H9 (cell line): Measurements from ENCODE around the gene SEC22A. TPM values are rescaled to one million over a fixed set of nuclear protein-coding genes. Genes with fewer than 3 reads are reported as not detected.

Experiments used
- DNase-seq: peaks from one replicate; pipeline ENCODE4 v3.0.0-alpha.2; 2017
- H2AFZ ChIP-seq: one replicate; pipeline ENCODE4 v1.6.1; 2013; ENCODE audit warnings: mild to moderate bottlenecking, low read length, control low read depth, moderate library complexity
- H2AK5ac ChIP-seq: 2 replicates; pipeline ENCODE4 v1.6.1; 2013; ENCODE audit warnings: low read length, control low read depth, mixed read lengths; ENCODE audit not compliant: insufficient read length
- H2BK120ac ChIP-seq: one replicate; pipeline ENCODE4 v1.6.1; 2013; ENCODE audit warnings: low read depth, mild to moderate bottlenecking, low read length, control low read depth, inconsistent platforms; ENCODE audit not compliant: poor library complexity, severe bottlenecking
- H2BK12ac ChIP-seq: 2 replicates; pipeline ENCODE4 v1.6.1; 2013; ENCODE audit warnings: low read length, control low read depth, mixed read lengths, low read depth; ENCODE audit not compliant: insufficient read length
- H2BK15ac ChIP-seq: 2 replicates; pipeline ENCODE4 v1.6.1; 2013; ENCODE audit warnings: low read depth, low read length, control low read depth
- H2BK20ac ChIP-seq: one replicate; pipeline ENCODE4 v1.6.1; 2013; ENCODE audit warnings: low read depth, mild to moderate bottlenecking, low read length, control low read depth, inconsistent platforms; ENCODE audit not compliant: poor library complexity, severe bottlenecking
- H2BK5ac ChIP-seq: 2 replicates; pipeline ENCODE4 v1.6.1; 2013; ENCODE audit warnings: low read length, control low read depth, mixed read lengths; ENCODE audit not compliant: insufficient read length
- H3K14ac ChIP-seq: 2 replicates; pipeline ENCODE4 v1.6.1; 2013; ENCODE audit warnings: low read length, control low read depth; ENCODE audit not compliant: insufficient read depth
- H3K18ac ChIP-seq: 2 replicates; pipeline ENCODE4 v1.6.1; 2013; ENCODE audit warnings: low read depth, mild to moderate bottlenecking, mixed read lengths, low read length, control low read depth; ENCODE audit not compliant: insufficient read length
- H3K23ac ChIP-seq: 2 replicates; pipeline ENCODE4 v1.6.1; 2013; ENCODE audit warnings: low read length, control low read depth, mixed read lengths, low read depth; ENCODE audit not compliant: insufficient read length
- H3K23me2 ChIP-seq: 2 replicates; pipeline ENCODE4 v1.6.1; 2013; ENCODE audit warnings: low read depth, mild to moderate bottlenecking, mixed read lengths, low read length, control low read depth; ENCODE audit not compliant: insufficient read length, poor library complexity, severe bottlenecking
- H3K27ac ChIP-seq: 2 replicates; pipeline ENCODE4 v1.5.1; 2013; ENCODE audit warnings: low read length, control low read depth, mixed read lengths, low read depth; ENCODE audit not compliant: insufficient read length
- H3K27me3 ChIP-seq: 2 replicates; pipeline ENCODE4 v1.6.1; 2013; ENCODE audit warnings: low read length, control low read depth, inconsistent platforms; ENCODE audit not compliant: insufficient read depth
- H3K4ac ChIP-seq: 2 replicates; pipeline ENCODE4 v1.6.1; 2013; ENCODE audit warnings: low read depth, mild to moderate bottlenecking, control low read depth, inconsistent platforms, low read length, moderate library complexity
- H3K4me1 ChIP-seq: 2 replicates; pipeline ENCODE4 v1.6.1; 2013; ENCODE audit warnings: low read length, control low read depth, inconsistent platforms; ENCODE audit not compliant: insufficient read depth
- H3K4me2 ChIP-seq: 2 replicates; pipeline ENCODE4 v1.6.1; 2013; ENCODE audit warnings: low read length, control low read depth, mixed read lengths; ENCODE audit not compliant: insufficient read length, insufficient read depth
- H3K56ac ChIP-seq: 2 replicates; pipeline ENCODE4 v1.6.1; 2013; ENCODE audit warnings: low read depth, mild to moderate bottlenecking, mixed read lengths, low read length, control low read depth; ENCODE audit not compliant: insufficient read length
- H3K79me1 ChIP-seq: 2 replicates; pipeline ENCODE4 v1.6.1; 2013; ENCODE audit warnings: low read depth, mild to moderate bottlenecking, moderate library complexity, low read length, control low read depth, inconsistent platforms; ENCODE audit not compliant: insufficient read depth, poor library complexity, severe bottlenecking
- H3K79me2 ChIP-seq: 2 replicates; pipeline ENCODE4 v1.6.1; 2013; ENCODE audit warnings: low read length, control low read depth, inconsistent platforms; ENCODE audit not compliant: insufficient read depth
- H3K9ac ChIP-seq: 2 replicates; pipeline ENCODE4 v1.6.1; 2013; ENCODE audit warnings: low read length, control low read depth, mixed read lengths; ENCODE audit not compliant: insufficient read length; ENCODE audit errors: extremely low read depth
- H3K9me3 ChIP-seq: one replicate; pipeline ENCODE4 v1.6.1; 2013; ENCODE audit warnings: low read depth, low read length, inconsistent platforms; ENCODE audit not compliant: control insufficient read depth
- H3T11ph ChIP-seq: one replicate; pipeline ENCODE4 v1.6.1; 2013; ENCODE audit warnings: mild to moderate bottlenecking, low read length, control low read depth, inconsistent platforms
- H4K20me1 ChIP-seq: one replicate; pipeline ENCODE4 v1.6.1; 2013; ENCODE audit not compliant: control insufficient read depth, insufficient read length, insufficient read depth
- H4K5ac ChIP-seq: 2 replicates; pipeline ENCODE4 v1.6.1; 2013; ENCODE audit warnings: low read depth, mild to moderate bottlenecking, mixed read lengths, low read length, control low read depth; ENCODE audit not compliant: insufficient read length
- H4K8ac ChIP-seq: replicated peaks from 2 replicates; pipeline ENCODE4 v1.6.1; 2013; ENCODE audit warnings: low read length, control low read depth, mixed read lengths, low read depth; ENCODE audit not compliant: insufficient read length
- H4K91ac ChIP-seq: 2 replicates; pipeline ENCODE4 v1.6.1; 2013; ENCODE audit warnings: low read depth, mild to moderate bottlenecking, moderate library complexity, mixed read lengths, low read length, control low read depth; ENCODE audit not compliant: insufficient read length
- H3K27ac Mint-ChIP-seq, 3 experiments: 2 replicates in 2 of 3; 3 replicates in 1 of 3; pipeline ENCODE4 v1.8.0; 2020 to 2021; ENCODE audit warnings: mixed read lengths in 3 of 3, mild to moderate bottlenecking in 1 of 3, moderate library complexity in 1 of 3
- H3K27me3 Mint-ChIP-seq: 2 replicates; pipeline ENCODE4 v1.8.0; 2021; ENCODE audit warnings: low read depth, mild to moderate bottlenecking, moderate library complexity, mixed read lengths
- H3K36me3 Mint-ChIP-seq, 3 experiments: 2 replicates in 2 of 3; 3 replicates in 1 of 3; pipeline ENCODE4 v1.8.0; 2020 to 2021; ENCODE audit warnings: low read depth in 3 of 3, mixed read lengths in 3 of 3; ENCODE audit not compliant: insufficient read depth in 1 of 3
- H3K4me1 Mint-ChIP-seq, 2 experiments: 2 replicates each; pipeline ENCODE4 v1.8.0; 2020; ENCODE audit warnings: mixed read lengths in 2 of 2
- H3K4me3 Mint-ChIP-seq, 2 experiments: 2 replicates in 1 of 2; 3 replicates in 1 of 2; pipeline ENCODE4 v1.8.0; 2020 to 2021; ENCODE audit warnings: mild to moderate bottlenecking in 2 of 2, mixed read lengths in 2 of 2, moderate library complexity in 1 of 2
- H3K9me3 Mint-ChIP-seq, 2 experiments: 2 replicates in 1 of 2; 3 replicates in 1 of 2; pipeline ENCODE4 v1.8.0; 2020; ENCODE audit warnings: mild to moderate bottlenecking in 2 of 2, mixed read lengths in 2 of 2, moderate library complexity in 1 of 2
- CTCF ChIP-seq: fragments of 200-600 bp; sonication (generic); conservative IDR thresholded peaks from 3 replicates; pipeline ENCODE4 v1.8.0; 2021; ENCODE audit warnings: antibody characterized with exemption, mild to moderate bottlenecking
- WGBS: extraction: QIAGEN DNeasy Blood & Tissue Kit; methylation state at CpG from one replicate; pipeline ENCODE4 v1.1.7; 2013; ENCODE audit warnings: missing lambda C conversion rate, low lambda C conversion rate, mixed read lengths; ENCODE audit not compliant: insufficient read length; ENCODE audit errors: extremely low coverage; 5-methylcytosine and 5-hydroxymethylcytosine counted together
- total RNA-seq: library from RNA; stranded (reverse); gene quantifications from 2 replicates; pipeline ENCODE4 v1.2.1, GENCODE V29; 2021

SEC22A gene
- total RNA-seq, 1 experiment from 2014 or later: 9.9 TPM

GRCh38 chr3:123292321-123293310 is 90.9 kb downstream of the SEC22A start:
- Mint-ChIP-seq H3K36me3 (peaks cover 27 to 32% (median 29%) of the 10 kb centered on the region in 3 experiments), H3K27me3 (no peaks in the 10 kb centered on the region), H3K9me3 (no peaks in the 10 kb centered on the region; a peak in 1 of 5 replicates), H3K27ac (peak overlapping the region in 1 of 3 experiments; percentile 61; a peak in 1 of 7 replicates), H3K4me1 (peaks cover 0 to 5% of the 10 kb centered on the region in 2 experiments; a peak in 1 of 4 replicates), H3K4me3 (no peak overlapping the region)
- no peak overlapping the region for H3K27ac ChIP-seq
- H3K4ac ChIP-seq: no peak overlapping the region
- H3K79me1 ChIP-seq: no peaks in the 10 kb centered on the region
- no CpG with 5 or more reads among the region's 15 CpGs for WGBS
- no peak; the same call in 2 of the 3 replicates for TF ChIP-seq CTCF
- H2AK5ac ChIP-seq: no peak overlapping the region
- no peaks in the 10 kb centered on the region for H3K23me2 ChIP-seq
- H3K18ac ChIP-seq: no peak overlapping the region
- H4K8ac ChIP-seq: no peak overlapping the region
- H4K91ac ChIP-seq: no peak overlapping the region
- H3T11ph ChIP-seq: no peak overlapping the region
- H3K4me2 ChIP-seq: no peak overlapping the region
- H3K9me3 ChIP-seq: no peaks in the 10 kb centered on the region
- no peak overlapping the region for H3K9ac ChIP-seq
- H2BK5ac ChIP-seq: no peak overlapping the region
- H3K14ac ChIP-seq: no peak overlapping the region
- no peak overlapping the region for H2BK20ac ChIP-seq
- H2BK120ac ChIP-seq: no peak overlapping the region
- H4K5ac ChIP-seq: no peak overlapping the region
- no peak overlapping the region for H2BK12ac ChIP-seq
- no peaks in the 10 kb centered on the region for H3K79me2 ChIP-seq
- H2AFZ ChIP-seq: no peak overlapping the region
- no peak overlapping the region for H3K23ac ChIP-seq
- no peaks in the 10 kb centered on the region for H3K4me1 ChIP-seq
- no peak overlapping the region for H2BK15ac ChIP-seq
- H4K20me1 ChIP-seq: no peaks in the 10 kb centered on the region
- no peak overlapping the region for H3K56ac ChIP-seq
- DNase-seq: no peak
- no peaks in the 10 kb centered on the region for H3K27me3 ChIP-seq
